Smooth muscle cell (in vitro differentiated cells): ENCODE results near the gene SLCO4A1. TPM values are rescaled to one million over a fixed set of nuclear protein-coding genes. Genes with fewer than 3 reads are reported as not detected.

Source experiments
- DNase-seq: peaks from one replicate; lab custom pipeline; 2025; ENCODE audit not compliant: unreplicated experiment; lab: John Stamatoyannopoulos, UW
- H2AFZ ChIP-seq: fragments of 200-600 bp; sonication (generic); 2 replicates; pipeline ENCODE4 v1.6.0; 2016; ENCODE audit warnings: antibody characterized with exemption, low read depth, mild to moderate bottlenecking
- H3F3A ChIP-seq: fragments of 200-600 bp; sonication (generic); 2 replicates; pipeline ENCODE4 v1.6.0; 2017; ENCODE audit warnings: antibody characterized with exemption, low read depth
- H3K27ac ChIP-seq: fragments of 200-600 bp; sonication (generic); 2 replicates; pipeline ENCODE4 v1.5.1; 2016; ENCODE audit warnings: low read depth, mild to moderate bottlenecking
- H3K27me3 ChIP-seq: fragments of 200-600 bp; sonication (generic); 2 replicates; pipeline ENCODE4 v1.6.1; 2016; ENCODE audit warnings: low read depth, mild to moderate bottlenecking
- H3K36me3 ChIP-seq: fragments of 200-600 bp; sonication (generic); 2 replicates; pipeline ENCODE4 v1.5.1; 2016; ENCODE audit warnings: low read depth
- H3K4me1 ChIP-seq: fragments of 200-600 bp; sonication (generic); 2 replicates; pipeline ENCODE4 v1.5.1; 2016; ENCODE audit warnings: low read depth
- H3K4me2 ChIP-seq: fragments of 200-600 bp; sonication (generic); 2 replicates; pipeline ENCODE4 v1.6.0; 2016; ENCODE audit warnings: mild to moderate bottlenecking
- H3K4me3 ChIP-seq: fragments of 200-600 bp; sonication (generic); 2 replicates; pipeline ENCODE4 v1.5.1; 2016; ENCODE audit warnings: mild to moderate bottlenecking
- H3K79me2 ChIP-seq: fragments of 200-600 bp; sonication (generic); 2 replicates; pipeline ENCODE4 v1.6.0; 2016; ENCODE audit warnings: low read depth, mild to moderate bottlenecking
- H3K9ac ChIP-seq: fragments of 200-600 bp; sonication (generic); 2 replicates; pipeline ENCODE4 v1.6.0; 2016; ENCODE audit warnings: low read depth
- H3K9me3 ChIP-seq: fragments of 200-600 bp; sonication (generic); replicated peaks from 2 replicates; pipeline ENCODE4 v1.5.1; 2016; ENCODE audit warnings: low read depth
- H4K20me1 ChIP-seq: fragments of 200-600 bp; sonication (generic); 2 replicates; pipeline ENCODE4 v1.6.0; 2016; ENCODE audit warnings: low read depth
- WGBS: methylation state at CpG from one replicate; pipeline ENCODE4 v1.1.7; 2016; ENCODE audit warnings: low lambda C conversion rate; 5-methylcytosine and 5-hydroxymethylcytosine counted together
- polyA plus RNA-seq: library from polyadenylated mRNA; unstranded; fragments of >200 nt; fragmentation: Nextera tagmentation; extraction: Ambion mirVana; gene quantifications from 2 replicates; pipeline ENCODE4 v1.2.1, GENCODE V29; 2016
- total RNA-seq: library from RNA; depleted of rRNA; stranded (reverse); fragments of >200 nt; gene quantifications from 2 replicates; pipeline ENCODE4 v1.2.3, GENCODE V29; 2014
- TF ChIP-seq, protein P1 (sequence below): fragments of 200-600 bp; sonication (generic); IDR thresholded peaks from 2 replicates; pipeline ENCODE4 v1.5.1; 2017; ENCODE audit warnings: borderline replicate concordance, mild to moderate bottlenecking, antibody characterized with exemption; ENCODE audit not compliant: insufficient read depth, poor library complexity, severe bottlenecking

Gene SLCO4A1
- total and polyA plus RNA-seq, 2 experiments from 2014 or later, result 0.81 to 1.4 TPM

DNA sequence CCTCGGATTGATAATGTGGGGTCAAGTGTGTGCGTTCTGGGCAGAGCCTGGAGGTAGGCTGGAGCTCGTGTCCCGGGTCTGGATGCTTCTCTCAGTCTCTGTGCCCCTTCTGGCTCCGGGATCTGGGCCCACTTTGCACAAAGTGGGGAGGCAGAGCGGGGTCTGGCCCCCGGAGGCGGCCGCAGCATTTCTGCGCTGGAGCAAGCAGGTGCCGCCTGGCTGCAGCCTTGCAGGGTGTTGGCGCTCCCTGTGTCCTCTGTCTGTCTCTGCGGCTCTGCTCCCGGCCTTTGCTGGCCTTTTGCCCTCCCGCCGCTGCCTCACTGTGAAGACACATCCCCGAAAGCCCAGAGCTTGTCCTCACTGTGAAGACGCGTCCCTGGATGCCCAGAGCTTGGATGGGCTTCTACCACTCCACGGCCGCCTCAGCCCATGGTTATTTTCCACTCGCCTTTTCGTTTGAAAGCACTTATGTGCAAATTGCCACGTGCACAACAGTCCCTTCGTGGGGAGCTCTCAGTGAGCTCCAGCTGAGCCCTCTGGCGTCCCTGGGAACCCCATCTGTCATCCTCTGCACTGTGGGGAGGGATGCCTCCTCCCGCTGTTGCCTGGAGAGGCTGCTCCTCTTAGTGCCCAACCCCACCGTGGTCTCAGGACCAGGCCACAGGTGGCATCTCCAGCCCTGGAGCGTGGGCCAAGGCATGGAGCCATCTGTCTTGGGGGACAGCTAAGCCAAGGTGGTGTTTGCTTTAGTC lies 17.4 kb downstream of the SLCO4A1 start:
- Histone ChIP-seq H3K4me1 (no peaks in the 10 kb centered on the region), H3K36me3 (no peaks in the 10 kb centered on the region), H3K27ac (no peak overlapping the region), H3K4me3 (no peak overlapping the region), H3F3A (no peaks in the 10 kb centered on the region), H3K4me2 (no peak overlapping the region), H3K9me3 (no peaks in the 10 kb centered on the region), H4K20me1 (no peaks in the 10 kb centered on the region), H3K9ac (no peak overlapping the region), H3K79me2 (no peaks in the 10 kb centered on the region), H3K27me3 (no peaks in the 10 kb centered on the region), H2AFZ (no peak overlapping the region)
- TF ChIP-seq, protein P1, sequence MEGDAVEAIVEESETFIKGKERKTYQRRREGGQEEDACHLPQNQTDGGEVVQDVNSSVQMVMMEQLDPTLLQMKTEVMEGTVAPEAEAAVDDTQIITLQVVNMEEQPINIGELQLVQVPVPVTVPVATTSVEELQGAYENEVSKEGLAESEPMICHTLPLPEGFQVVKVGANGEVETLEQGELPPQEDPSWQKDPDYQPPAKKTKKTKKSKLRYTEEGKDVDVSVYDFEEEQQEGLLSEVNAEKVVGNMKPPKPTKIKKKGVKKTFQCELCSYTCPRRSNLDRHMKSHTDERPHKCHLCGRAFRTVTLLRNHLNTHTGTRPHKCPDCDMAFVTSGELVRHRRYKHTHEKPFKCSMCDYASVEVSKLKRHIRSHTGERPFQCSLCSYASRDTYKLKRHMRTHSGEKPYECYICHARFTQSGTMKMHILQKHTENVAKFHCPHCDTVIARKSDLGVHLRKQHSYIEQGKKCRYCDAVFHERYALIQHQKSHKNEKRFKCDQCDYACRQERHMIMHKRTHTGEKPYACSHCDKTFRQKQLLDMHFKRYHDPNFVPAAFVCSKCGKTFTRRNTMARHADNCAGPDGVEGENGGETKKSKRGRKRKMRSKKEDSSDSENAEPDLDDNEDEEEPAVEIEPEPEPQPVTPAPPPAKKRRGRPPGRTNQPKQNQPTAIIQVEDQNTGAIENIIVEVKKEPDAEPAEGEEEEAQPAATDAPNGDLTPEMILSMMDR, result no peak
- 95% methylated on average over 29 of the region's 29 CpGs for WGBS
- no peak for DNase-seq

DNA sequence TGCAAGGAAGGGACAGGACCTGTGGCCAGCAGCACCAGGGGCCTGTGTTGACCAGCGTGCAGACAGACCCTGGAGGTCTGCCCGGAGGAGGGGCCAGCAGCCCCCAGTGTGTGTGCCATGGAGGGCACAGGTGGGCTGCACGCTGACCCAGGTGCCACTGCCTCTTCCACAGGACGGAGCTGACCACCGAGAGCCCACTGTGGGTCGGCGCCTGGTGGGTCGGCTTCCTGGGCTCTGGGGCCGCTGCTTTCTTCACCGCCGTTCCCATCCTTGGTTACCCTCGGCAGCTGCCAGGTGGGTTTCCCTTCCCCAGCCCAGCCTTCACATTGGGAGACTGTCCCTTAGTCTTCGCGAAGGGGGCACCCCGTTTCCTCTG lies 17.9 kb downstream of the SLCO4A1 start:
- Histone ChIP-seq H3K79me2 (no peaks in the 10 kb centered on the region), H3F3A (no peaks in the 10 kb centered on the region), H3K4me3 (no peak overlapping the region), H3K27ac (no peak overlapping the region), H4K20me1 (no peaks in the 10 kb centered on the region), H3K27me3 (no peaks in the 10 kb centered on the region), H3K9ac (no peak overlapping the region), H2AFZ (no peak overlapping the region), H3K36me3 (no peaks in the 10 kb centered on the region), H3K4me2 (no peak overlapping the region), H3K9me3 (no peaks in the 10 kb centered on the region), H3K4me1 (no peaks in the 10 kb centered on the region)
- 98% methylated on average over 15 of the region's 15 CpGs for WGBS
- DNase-seq, result no peak
- TF ChIP-seq, protein P1, result no peak

DNA sequence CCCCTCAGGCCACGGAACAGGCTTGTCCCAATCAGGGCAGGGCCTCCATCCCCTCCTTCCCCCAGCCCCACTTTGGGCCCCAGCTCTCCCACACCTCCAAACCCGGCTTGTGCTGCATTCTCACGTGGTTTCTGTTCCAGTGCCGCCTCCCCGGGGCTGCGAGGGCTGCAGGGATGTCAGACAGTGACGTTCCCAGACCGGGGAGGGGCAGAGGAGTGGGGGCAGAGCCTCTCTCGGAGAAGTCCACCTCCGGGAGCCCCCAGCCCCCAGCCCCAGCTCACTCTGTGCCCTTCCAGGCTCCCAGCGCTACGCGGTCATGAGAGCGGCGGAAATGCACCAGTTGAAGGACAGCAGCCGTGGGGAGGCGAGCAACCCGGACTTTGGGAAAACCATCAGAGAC lies 18.5 kb downstream of the SLCO4A1 start:
- H3K27ac ChIP-seq, result no peak overlapping the region
- no peaks in the 10 kb centered on the region for H4K20me1 ChIP-seq
- TF ChIP-seq, protein P1, result no peak
- H3K9ac ChIP-seq, result no peak overlapping the region
- H3K27me3 ChIP-seq, result no peaks in the 10 kb centered on the region
- no peak overlapping the region for H2AFZ ChIP-seq
- H3K36me3 ChIP-seq, result no peaks in the 10 kb centered on the region
- no peaks in the 10 kb centered on the region for H3F3A ChIP-seq
- H3K4me2 ChIP-seq, result no peak overlapping the region
- no peaks in the 10 kb centered on the region for H3K9me3 ChIP-seq
- no peak overlapping the region for H3K4me3 ChIP-seq
- 88% methylated on average over 11 of the region's 18 CpGs for WGBS
- DNase-seq, result no peak
- no peaks in the 10 kb centered on the region for H3K4me1 ChIP-seq
- H3K79me2 ChIP-seq, result no peaks in the 10 kb centered on the region

DNA sequence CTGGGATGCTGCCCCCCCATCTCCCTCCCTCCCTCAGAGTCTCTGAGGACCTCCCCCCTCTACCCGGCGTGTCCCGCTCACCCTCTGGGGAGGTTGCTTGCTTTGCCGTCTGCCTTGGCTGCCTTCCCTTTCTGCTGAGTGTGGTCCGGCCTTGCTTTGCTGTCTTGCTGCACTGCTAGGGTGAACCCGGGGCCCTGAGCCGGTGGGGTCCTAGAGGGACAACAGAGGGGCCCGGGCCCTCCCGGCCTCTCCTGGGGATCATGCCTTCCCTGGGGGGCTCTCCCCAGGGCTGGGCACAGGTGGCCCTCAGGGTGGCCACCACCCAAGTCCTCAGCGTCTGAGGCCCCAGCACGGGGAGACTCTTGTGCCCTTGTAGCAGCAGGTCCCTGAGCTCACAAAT lies 19.3 kb downstream of the SLCO4A1 start:
- no peaks in the 10 kb centered on the region for H3K9me3 ChIP-seq
- 94% methylated on average over 9 of the region's 11 CpGs for WGBS
- no peak overlapping the region for H3K9ac ChIP-seq
- no peaks in the 10 kb centered on the region for H3K4me1 ChIP-seq
- no peak overlapping the region for H2AFZ ChIP-seq
- TF ChIP-seq, protein P1, result no peak
- no peak for DNase-seq
- H3K4me2 ChIP-seq, result peak overlapping the region; percentile 57
- no peaks in the 10 kb centered on the region for H4K20me1 ChIP-seq
- no peaks in the 10 kb centered on the region for H3K79me2 ChIP-seq
- no peaks in the 10 kb centered on the region for H3F3A ChIP-seq
- H3K27ac ChIP-seq, result no peak overlapping the region
- H3K36me3 ChIP-seq, result no peaks in the 10 kb centered on the region
- H3K27me3 ChIP-seq, result no peaks in the 10 kb centered on the region
- no peak overlapping the region for H3K4me3 ChIP-seq
